ENCODE results near the gene DTNA.

DNA sequence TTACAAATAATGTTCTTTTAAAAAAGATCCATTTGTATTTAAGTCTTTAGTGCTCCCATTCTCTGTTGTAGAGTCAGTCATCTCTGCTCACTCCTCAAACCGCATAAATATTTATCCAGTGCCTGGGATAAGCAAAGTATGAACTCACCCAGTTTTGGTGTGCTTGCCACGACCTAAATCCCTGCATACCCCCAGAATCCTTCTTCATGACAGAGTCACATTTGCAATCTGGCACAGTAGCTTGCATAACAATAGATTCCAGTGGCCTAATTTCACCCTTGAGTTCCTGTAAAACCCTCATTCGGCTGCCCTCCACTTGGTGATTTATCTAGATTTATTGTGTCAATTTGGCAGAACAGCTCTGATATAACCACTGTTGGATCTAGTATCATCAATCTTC, 92.9 kb downstream of the DTNA start:
- TF ChIP-seq, protein P1, sequence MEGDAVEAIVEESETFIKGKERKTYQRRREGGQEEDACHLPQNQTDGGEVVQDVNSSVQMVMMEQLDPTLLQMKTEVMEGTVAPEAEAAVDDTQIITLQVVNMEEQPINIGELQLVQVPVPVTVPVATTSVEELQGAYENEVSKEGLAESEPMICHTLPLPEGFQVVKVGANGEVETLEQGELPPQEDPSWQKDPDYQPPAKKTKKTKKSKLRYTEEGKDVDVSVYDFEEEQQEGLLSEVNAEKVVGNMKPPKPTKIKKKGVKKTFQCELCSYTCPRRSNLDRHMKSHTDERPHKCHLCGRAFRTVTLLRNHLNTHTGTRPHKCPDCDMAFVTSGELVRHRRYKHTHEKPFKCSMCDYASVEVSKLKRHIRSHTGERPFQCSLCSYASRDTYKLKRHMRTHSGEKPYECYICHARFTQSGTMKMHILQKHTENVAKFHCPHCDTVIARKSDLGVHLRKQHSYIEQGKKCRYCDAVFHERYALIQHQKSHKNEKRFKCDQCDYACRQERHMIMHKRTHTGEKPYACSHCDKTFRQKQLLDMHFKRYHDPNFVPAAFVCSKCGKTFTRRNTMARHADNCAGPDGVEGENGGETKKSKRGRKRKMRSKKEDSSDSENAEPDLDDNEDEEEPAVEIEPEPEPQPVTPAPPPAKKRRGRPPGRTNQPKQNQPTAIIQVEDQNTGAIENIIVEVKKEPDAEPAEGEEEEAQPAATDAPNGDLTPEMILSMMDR (IDR thresholded peaks at IDR 0.05), result no peak
- TF ChIP-seq POLR2A (IDR thresholded peaks at IDR 0.05), result no peak

All from adrenal gland (tissue), 5 donors.